IMR-90 (cell line): ENCODE measurements around the gene ZFPM1. TPM values are rescaled to one million over a fixed set of nuclear protein-coding genes. Genes with fewer than 3 reads are reported as not detected.

Experiments used
- ATAC-seq: fragments of 200-7000 bp; cut with Tn5 transposase; 2 replicates; pipeline ENCODE4 v1.9.1; 2020; ENCODE audit warnings: low read depth, mild to moderate bottlenecking, moderate library complexity
- BruUV-seq: library from RNA; stranded (reverse); fragments of 400-500 nt; replicated peaks from 2 replicates; lab custom pipeline; 2021; lab: Mats Ljungman, UMichigan
- CTCF ChIA-PET: fragments of 300-600 bp; formaldehyde crosslinking; extraction: SDS; loops from one replicate; lab custom pipeline; 2021; ENCODE audit warnings: antibody characterized with exemption; lab: Yijun Ruan, JAX
- POLR2A ChIA-PET: fragments of 300-600 bp; sonication (Branson Sonifier 250); formaldehyde crosslinking; loops from one replicate; lab custom pipeline; 2022; ENCODE audit warnings: antibody characterized with exemption; ENCODE audit not compliant: unreplicated experiment; lab: Charles Lee
- DNase-seq: peaks from one replicate; pipeline ENCODE4 v3.0.0; 2013
- H2AFZ ChIP-seq: replicated peaks from 2 replicates; pipeline ENCODE3; 2013; ENCODE audit warnings: low read length, mild to moderate bottlenecking; ENCODE audit not compliant: poor library complexity
- H2AK5ac ChIP-seq: 2 replicates; pipeline ENCODE4 v1.6.1; 2013; ENCODE audit warnings: low read depth, low read length, inconsistent platforms
- H2AK9ac ChIP-seq: replicated peaks from 2 replicates; pipeline ENCODE3; 2013; ENCODE audit warnings: mild to moderate bottlenecking, low read depth, low read length, moderate library complexity; ENCODE audit not compliant: poor library complexity
- H2BK120ac ChIP-seq: 2 replicates; pipeline ENCODE4 v1.6.1; 2013; ENCODE audit warnings: low read depth, low read length, inconsistent platforms
- H2BK15ac ChIP-seq: 3 replicates; pipeline ENCODE4 v1.6.1; 2013; ENCODE audit warnings: low read depth, low read length, inconsistent platforms
- H2BK20ac ChIP-seq: 2 replicates; pipeline ENCODE4 v1.6.1; 2013; ENCODE audit warnings: low read depth, mild to moderate bottlenecking, inconsistent platforms, low read length, moderate library complexity
- H2BK5ac ChIP-seq: 2 replicates; pipeline ENCODE4 v1.6.1; 2013; ENCODE audit warnings: mild to moderate bottlenecking, low read depth, low read length, inconsistent platforms; ENCODE audit not compliant: poor library complexity, severe bottlenecking
- H3K14ac ChIP-seq: replicated peaks from 2 replicates; pipeline ENCODE4 v1.6.1; 2013; ENCODE audit warnings: low read depth, low read length, inconsistent platforms
- H3K18ac ChIP-seq: 2 replicates; pipeline ENCODE4 v1.6.1; 2013; ENCODE audit warnings: low read depth, low read length, control low read depth
- H3K23ac ChIP-seq: 2 replicates; pipeline ENCODE4 v1.6.1; 2013; ENCODE audit warnings: low read depth, low read length, inconsistent platforms
- H3K27ac ChIP-seq: 2 replicates; pipeline ENCODE4 v1.5.1; 2013; ENCODE audit warnings: mild to moderate bottlenecking, control low read depth, low read length; ENCODE audit not compliant: insufficient read depth
- H3K27me3 ChIP-seq: 2 replicates; pipeline ENCODE4 v1.6.1; 2013; ENCODE audit warnings: low read length; ENCODE audit not compliant: control insufficient read depth, insufficient read depth
- H3K36me3 ChIP-seq: 2 replicates; pipeline ENCODE4 v1.6.1; 2013; ENCODE audit warnings: low read length, mixed read lengths; ENCODE audit not compliant: control insufficient read depth, insufficient read depth
- H3K4ac ChIP-seq: 2 replicates; pipeline ENCODE4 v1.6.1; 2013; ENCODE audit warnings: low read depth, low read length, inconsistent platforms
- H3K4me1 ChIP-seq: 2 replicates; pipeline ENCODE4 v1.6.1; 2013; ENCODE audit warnings: low read length, mixed read lengths; ENCODE audit not compliant: control insufficient read depth, insufficient read depth
- H3K4me2 ChIP-seq: 2 replicates; pipeline ENCODE4 v1.6.1; 2013; ENCODE audit warnings: low read depth, mild to moderate bottlenecking, control low read depth, low read length, moderate library complexity
- H3K4me3 ChIP-seq: 2 replicates; pipeline ENCODE4 v1.5.1; 2013; ENCODE audit warnings: low read depth, mild to moderate bottlenecking, control low read depth, low read length, moderate library complexity; ENCODE audit not compliant: insufficient read depth
- H3K56ac ChIP-seq: 2 replicates; pipeline ENCODE4 v1.6.1; 2013; ENCODE audit warnings: low read length, inconsistent platforms; ENCODE audit not compliant: insufficient read depth; ENCODE audit errors: extremely low read depth
- H3K79me1 ChIP-seq, 2 experiments: 2 replicates each; pipeline ENCODE4 v1.6.1; 2013; ENCODE audit warnings: low read length in 2 of 2, inconsistent platforms in 1 of 2, low read depth in 1 of 2
- H3K9ac ChIP-seq: 2 replicates; pipeline ENCODE4 v1.6.1; 2013; ENCODE audit warnings: low read depth, low read length, control low read depth
- H3K9me1 ChIP-seq: 2 replicates; pipeline ENCODE4 v1.6.1; 2013; ENCODE audit warnings: low read length, inconsistent platforms; ENCODE audit not compliant: insufficient read depth
- H3K9me3 ChIP-seq: 2 replicates; pipeline ENCODE4 v1.6.1; 2013; ENCODE audit warnings: low read length; ENCODE audit not compliant: control insufficient read depth, insufficient read depth
- H4K20me1 ChIP-seq: 2 replicates; pipeline ENCODE4 v1.6.1; 2013; ENCODE audit warnings: low read length, inconsistent platforms; ENCODE audit not compliant: insufficient read depth
- H4K5ac ChIP-seq: 2 replicates; pipeline ENCODE4 v1.6.1; 2013; ENCODE audit warnings: mild to moderate bottlenecking, low read depth, low read length, control low read depth
- H4K8ac ChIP-seq, 2 experiments: 2 replicates each; pipeline ENCODE4 v1.6.1; 2013; ENCODE audit warnings: low read depth in 2 of 2, low read length in 2 of 2, control low read depth in 1 of 2, inconsistent platforms in 1 of 2
- H4K91ac ChIP-seq: 2 replicates; pipeline ENCODE4 v1.6.1; 2013; ENCODE audit warnings: low read depth, low read length, inconsistent platforms; ENCODE audit not compliant: insufficient read depth
- BHLHE40 ChIP-seq: fragments of 150-350 bp; IDR thresholded peaks from 2 replicates; pipeline ENCODE4 v1.6.1; 2016; ENCODE audit warnings: mild to moderate bottlenecking, low read depth, low read length
- CEBPB ChIP-seq: IDR thresholded peaks from 2 replicates; pipeline ENCODE4 v1.6.1; 2012; ENCODE audit warnings: low read depth, low read length, improper control_type of control experiment
- CHD1 ChIP-seq: IDR thresholded peaks from 2 replicates; pipeline ENCODE4 v1.6.1; 2012; ENCODE audit warnings: low read depth, low read length, improper control_type of control experiment
- ELK1 ChIP-seq: fragments of 150-350 bp; IDR thresholded peaks from 2 replicates; pipeline ENCODE4 v1.6.1; 2016; ENCODE audit warnings: low read depth, mild to moderate bottlenecking, low read length, moderate library complexity, borderline replicate concordance
- FOS ChIP-seq: fragments of 150-350 bp; IDR thresholded peaks from 2 replicates; pipeline ENCODE4 v1.6.1; 2016; ENCODE audit warnings: low read depth, low read length
- MAFK ChIP-seq: IDR thresholded peaks from 2 replicates; pipeline ENCODE4 v1.6.1; 2012; ENCODE audit warnings: low read depth, low read length, improper control_type of control experiment
- MAZ ChIP-seq: IDR thresholded peaks from 2 replicates; pipeline ENCODE4 v1.6.1; 2012; ENCODE audit warnings: low read depth, mild to moderate bottlenecking, low read length, improper control_type of control experiment, moderate library complexity, borderline replicate concordance
- MXI1 ChIP-seq: IDR thresholded peaks from 2 replicates; pipeline ENCODE4 v1.6.1; 2012; ENCODE audit warnings: low read depth, mild to moderate bottlenecking, low read length, moderate library complexity, borderline replicate concordance
- POLR2A ChIP-seq: IDR thresholded peaks from 2 replicates; pipeline ENCODE4 v1.6.1; 2012; ENCODE audit warnings: mild to moderate bottlenecking, low read depth, low read length
- RAD21 ChIP-seq: IDR thresholded peaks from 2 replicates; pipeline ENCODE4 v1.6.1; 2012; ENCODE audit warnings: low read length, improper control_type of control experiment
- RCOR1 ChIP-seq: IDR thresholded peaks from 2 replicates; pipeline ENCODE4 v1.6.1; 2012; ENCODE audit warnings: mild to moderate bottlenecking, low read length, improper control_type of control experiment; ENCODE audit not compliant: insufficient replicate concordance
- RFX5 ChIP-seq: IDR thresholded peaks from 2 replicates; pipeline ENCODE4 v1.8.0; 2012; ENCODE audit warnings: low read depth, mild to moderate bottlenecking, low read length, moderate library complexity
- SMC3 ChIP-seq: fragments of 150-350 bp; IDR thresholded peaks from 2 replicates; pipeline ENCODE4 v1.6.1; 2016; ENCODE audit warnings: low read depth, mild to moderate bottlenecking, antibody characterized with exemption, low read length, moderate library complexity
- USF2 ChIP-seq: fragments of 150-350 bp; IDR thresholded peaks from 2 replicates; pipeline ENCODE4 v1.6.1; 2017; ENCODE audit warnings: mild to moderate bottlenecking, antibody characterized with exemption, low read length, low read depth
- WGBS, 2 experiments: methylation state at CpG; one replicate each; pipeline versions ENCODE4 v1.1.5 to v1.1.7; 2013; ENCODE audit warnings: missing lambda C conversion rate in 2 of 2; ENCODE audit not compliant: insufficient read length in 1 of 2; ENCODE audit errors: extremely low coverage in 2 of 2; 5-methylcytosine and 5-hydroxymethylcytosine counted together
- dilution Hi-C: fragments of 300-500 bp; cut with HindIII; formaldehyde crosslinking; loops from one replicate; pipeline ENCODE4 v1.14.3; 2018; ENCODE audit warnings: low sequenced_read_pairs; ENCODE audit not compliant: unreplicated experiment
- in situ Hi-C: fragments of 300-500 bp; cut with MboI; formaldehyde crosslinking; loops from 3 replicates; pipeline ENCODE4 v1.14.3; 2019; ENCODE audit warnings: low sequenced_read_pairs, inconsistent platforms, mixed read lengths
- intact Hi-C: fragments of 100-400 bp; cut with micrococcal nuclease; formaldehyde crosslinking; loops from 2 replicates; pipeline ENCODE4 v1.10.0; 2022
- polyA plus RNA-seq, 3 experiments: library from polyadenylated mRNA; depleted of rRNA; stranded (reverse); fragments of >200 nt; gene quantifications; 2 replicates each; pipeline ENCODE4 v1.2.3, GENCODE V29; 2012; ENCODE audit warnings: low replicate concordance in 1 of 3
- total RNA-seq: library from RNA; depleted of rRNA; stranded (reverse); fragments of >200 nt; gene quantifications from 2 replicates; pipeline ENCODE4 v1.2.3, GENCODE V29; 2012
- TF ChIP-seq, protein P1 (sequence below): conservative IDR thresholded peaks from 2 replicates; pipeline ENCODE4 v1.5.1; 2012; ENCODE audit warnings: mild to moderate bottlenecking, low read depth, low read length, improper control_type of control experiment

Gene ZFPM1
- total and polyA plus RNA-seq, 2 of the 4 experiments (the other 2 are of a cell fraction): 0.36 to 1.1 TPM

DNA sequence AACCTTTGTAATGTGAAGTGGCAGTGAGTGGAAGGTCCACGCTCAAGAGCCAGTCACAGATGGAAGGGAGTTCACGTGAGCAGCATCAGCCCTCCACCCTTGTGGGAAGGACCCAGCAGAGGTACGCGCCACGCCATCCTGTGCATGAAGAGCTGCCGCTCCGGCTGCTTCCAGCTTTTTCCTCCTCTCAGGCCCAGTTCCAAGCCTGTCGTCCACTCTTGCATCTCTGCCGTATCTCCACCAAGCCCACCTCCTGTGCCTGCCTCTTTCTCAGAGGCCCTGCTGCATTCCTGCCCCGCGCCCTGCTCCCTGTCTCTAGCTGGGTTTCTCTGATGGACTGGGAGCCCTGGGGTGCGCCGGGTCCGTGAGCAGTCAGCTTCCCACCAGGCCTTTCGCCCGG is 127.3 kb downstream of the ZFPM1 start:
- dilution Hi-C loops: no loop called here
- in situ Hi-C loops: no loop called here
- Histone ChIP-seq H3K4ac (no peak overlapping the region), H3K27ac (no peak overlapping the region), H3K4me3 (no peak overlapping the region), H2BK120ac (no peak overlapping the region), H3K36me3 (peaks cover 56% of the 10 kb centered on the region), H3K18ac (no peak overlapping the region), H3K4me1 (no peaks in the 10 kb centered on the region), H2AK9ac (no peak overlapping the region), H4K5ac (no peak overlapping the region), H4K20me1 (peaks cover 83% of the 10 kb centered on the region), H2BK5ac (no peak overlapping the region), H3K23ac (no peak overlapping the region), H2BK15ac (no peak overlapping the region), H4K8ac (no peak overlapping the region), H3K56ac (no peak overlapping the region), H2AFZ (no peak overlapping the region), H3K27me3 (no peaks in the 10 kb centered on the region), H2AK5ac (no peak overlapping the region), H3K79me1 (peaks cover 25 to 83% of the 10 kb centered on the region in 2 experiments), H3K9me1 (peaks cover 6% of the 10 kb centered on the region), H3K9me3 (no peaks in the 10 kb centered on the region), H3K14ac (no peak overlapping the region), H2BK20ac (no peak overlapping the region), H4K91ac (no peak overlapping the region), H3K4me2 (no peak overlapping the region), H3K9ac (no peak overlapping the region)
- ATAC-seq: no peak
- TF ChIP-seq MXI1: no peak
- TF ChIP-seq ELK1: no peak
- TF ChIP-seq MAFK: no peak
- no peak for TF ChIP-seq SMC3
- no peak for TF ChIP-seq BHLHE40
- no peak for TF ChIP-seq USF2
- no peak for TF ChIP-seq RFX5
- no peak for TF ChIP-seq RCOR1
- TF ChIP-seq RAD21: no peak
- no peak for TF ChIP-seq CEBPB
- TF ChIP-seq, protein P1, sequence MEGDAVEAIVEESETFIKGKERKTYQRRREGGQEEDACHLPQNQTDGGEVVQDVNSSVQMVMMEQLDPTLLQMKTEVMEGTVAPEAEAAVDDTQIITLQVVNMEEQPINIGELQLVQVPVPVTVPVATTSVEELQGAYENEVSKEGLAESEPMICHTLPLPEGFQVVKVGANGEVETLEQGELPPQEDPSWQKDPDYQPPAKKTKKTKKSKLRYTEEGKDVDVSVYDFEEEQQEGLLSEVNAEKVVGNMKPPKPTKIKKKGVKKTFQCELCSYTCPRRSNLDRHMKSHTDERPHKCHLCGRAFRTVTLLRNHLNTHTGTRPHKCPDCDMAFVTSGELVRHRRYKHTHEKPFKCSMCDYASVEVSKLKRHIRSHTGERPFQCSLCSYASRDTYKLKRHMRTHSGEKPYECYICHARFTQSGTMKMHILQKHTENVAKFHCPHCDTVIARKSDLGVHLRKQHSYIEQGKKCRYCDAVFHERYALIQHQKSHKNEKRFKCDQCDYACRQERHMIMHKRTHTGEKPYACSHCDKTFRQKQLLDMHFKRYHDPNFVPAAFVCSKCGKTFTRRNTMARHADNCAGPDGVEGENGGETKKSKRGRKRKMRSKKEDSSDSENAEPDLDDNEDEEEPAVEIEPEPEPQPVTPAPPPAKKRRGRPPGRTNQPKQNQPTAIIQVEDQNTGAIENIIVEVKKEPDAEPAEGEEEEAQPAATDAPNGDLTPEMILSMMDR: no peak
- TF ChIP-seq MAZ: no peak
- TF ChIP-seq CHD1: no peak
- TF ChIP-seq FOS: no peak
- no peak for TF ChIP-seq POLR2A
- CTCF ChIA-PET: no interaction called here
- 95% methylated on average over 7 of the region's 16 CpGs; no CpG with 5 or more reads in 1 of the 2 experiments for WGBS, 2 experiments
- POLR2A ChIA-PET: no interaction called here
- no TSS peak for BruUV-seq
- DNase-seq: no peak
- intact Hi-C loops: no loop called here
